D341Med (cell line): Measurements from ENCODE around the gene PRPSAP2.
A peak's percentile ranks its signal among the peaks of the same experiment; 100 is the strongest.
"Not testable (repeated sequence)": the region's sequence is repeated elsewhere in the genome, so short reads cannot be mapped to it uniquely, and the experiment has no call there.

ENCODE experiments used
- DNase-seq: peaks from one replicate; pipeline ENCODE4 v3.0.0; 2012; ENCODE audit warnings: low spot score

Gene PRPSAP2

GRCh38 chr17:18857864-18858566, at the start of gene PRPSAP2:
TSS of gene PRPSAP2 (plus strand) at chr17:18858131. CDS start at chr17:18865834, 7,703 bp downstream.
- DNase-seq: peak; percentile 95

GRCh38 chr17:18815924-18816323, 42.0 kb upstream of the PRPSAP2 start:
- DNase-seq: not testable (repeated sequence)

- DNase-seq: peak; percentile 26
Observed at GRCh38 chr17:18816489-18817371, 41.2 kb upstream of the PRPSAP2 start.

- not testable (repeated sequence) for DNase-seq
Observed at GRCh38 chr17:18821430-18821829, 36.5 kb upstream of the PRPSAP2 start.

GRCh38 chr17:18827613-18828012, 30.3 kb upstream of the PRPSAP2 start:
- not testable (repeated sequence) for DNase-seq

GRCh38 chr17:18848501-18848900, 9.4 kb upstream of the PRPSAP2 start:
- no peak for DNase-seq

GRCh38 chr17:18850679-18851078, 7.3 kb upstream of the PRPSAP2 start:
- peak; percentile 27 for DNase-seq

GRCh38 chr17:18851201-18851600, 6.7 kb upstream of the PRPSAP2 start:
- peak; percentile 34 for DNase-seq

- no peak for DNase-seq
Observed at GRCh38 chr17:18854956-18855355, 3.0 kb upstream of the PRPSAP2 start.

GRCh38 chr17:18855831-18856569, 1.9 kb upstream of the PRPSAP2 start:
- peak; percentile 82 for DNase-seq

- DNase-seq: no peak
Observed at GRCh38 chr17:18856570-18856915, 1.4 kb upstream of the PRPSAP2 start.

- DNase-seq: no peak
Observed at GRCh38 chr17:18858567-18859245, 775 bp downstream of the PRPSAP2 start.

- no peak for DNase-seq
Observed at GRCh38 chr17:18859256-18859655, 1.3 kb downstream of the PRPSAP2 start.

- DNase-seq: no peak
Observed at GRCh38 chr17:18860161-18860972, 2.4 kb downstream of the PRPSAP2 start.

GRCh38 chr17:18862011-18862410, 4.1 kb downstream of the PRPSAP2 start:
- no peak for DNase-seq

GRCh38 chr17:18864996-18865395, 7.1 kb downstream of the PRPSAP2 start:
- not testable (repeated sequence) for DNase-seq

GRCh38 chr17:18866866-18867813, 9.2 kb downstream of the PRPSAP2 start:
- DNase-seq: no peak

GRCh38 chr17:18877104-18877645, 19.2 kb downstream of the PRPSAP2 start:
- no peak for DNase-seq

- no peak for DNase-seq
Observed at GRCh38 chr17:18888766-18889290, 30.9 kb downstream of the PRPSAP2 start.
